ENCODE data around the gene HOXA3. TPM values are rescaled to one million over a fixed set of nuclear protein-coding genes. Genes with fewer than 3 reads are reported as not detected.

Gene HOXA3
- total and polyA plus RNA-seq, 2 experiments from 2014 or later, result 0.83 to 4.1 TPM

DNA sequence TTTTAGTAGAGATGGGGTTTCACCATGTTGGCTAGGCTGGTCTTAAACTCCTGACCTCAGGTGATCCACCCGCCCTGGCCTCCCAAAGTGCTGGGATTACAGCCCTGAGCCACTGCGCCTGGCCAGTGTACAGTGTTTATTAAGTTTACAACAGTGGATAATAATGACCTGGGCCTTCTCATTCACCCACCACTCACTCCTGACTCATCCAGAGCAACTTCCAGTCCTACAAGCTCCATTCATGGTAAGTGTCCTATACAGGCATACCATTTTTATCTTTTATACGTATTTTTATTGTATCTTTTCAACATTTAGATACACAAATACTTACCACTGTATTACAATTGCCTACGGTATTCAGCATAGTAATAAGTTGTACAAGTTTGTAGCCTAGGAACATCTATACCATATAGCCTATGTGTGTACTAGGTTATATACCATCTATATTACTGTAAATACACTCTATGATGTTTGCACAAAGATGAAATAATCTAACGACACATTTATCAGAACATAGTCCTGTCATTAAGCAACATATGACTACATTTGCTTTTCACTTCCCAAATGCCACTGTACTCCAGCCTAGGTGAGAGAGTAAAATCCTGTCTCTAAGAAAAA, 73.7 kb downstream of the HOXA3 start:
- TF ChIP-seq, protein P1, sequence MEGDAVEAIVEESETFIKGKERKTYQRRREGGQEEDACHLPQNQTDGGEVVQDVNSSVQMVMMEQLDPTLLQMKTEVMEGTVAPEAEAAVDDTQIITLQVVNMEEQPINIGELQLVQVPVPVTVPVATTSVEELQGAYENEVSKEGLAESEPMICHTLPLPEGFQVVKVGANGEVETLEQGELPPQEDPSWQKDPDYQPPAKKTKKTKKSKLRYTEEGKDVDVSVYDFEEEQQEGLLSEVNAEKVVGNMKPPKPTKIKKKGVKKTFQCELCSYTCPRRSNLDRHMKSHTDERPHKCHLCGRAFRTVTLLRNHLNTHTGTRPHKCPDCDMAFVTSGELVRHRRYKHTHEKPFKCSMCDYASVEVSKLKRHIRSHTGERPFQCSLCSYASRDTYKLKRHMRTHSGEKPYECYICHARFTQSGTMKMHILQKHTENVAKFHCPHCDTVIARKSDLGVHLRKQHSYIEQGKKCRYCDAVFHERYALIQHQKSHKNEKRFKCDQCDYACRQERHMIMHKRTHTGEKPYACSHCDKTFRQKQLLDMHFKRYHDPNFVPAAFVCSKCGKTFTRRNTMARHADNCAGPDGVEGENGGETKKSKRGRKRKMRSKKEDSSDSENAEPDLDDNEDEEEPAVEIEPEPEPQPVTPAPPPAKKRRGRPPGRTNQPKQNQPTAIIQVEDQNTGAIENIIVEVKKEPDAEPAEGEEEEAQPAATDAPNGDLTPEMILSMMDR (IDR thresholded peaks at IDR 0.05; ENCODE audit: poor library complexity), result no peak

DNA sequence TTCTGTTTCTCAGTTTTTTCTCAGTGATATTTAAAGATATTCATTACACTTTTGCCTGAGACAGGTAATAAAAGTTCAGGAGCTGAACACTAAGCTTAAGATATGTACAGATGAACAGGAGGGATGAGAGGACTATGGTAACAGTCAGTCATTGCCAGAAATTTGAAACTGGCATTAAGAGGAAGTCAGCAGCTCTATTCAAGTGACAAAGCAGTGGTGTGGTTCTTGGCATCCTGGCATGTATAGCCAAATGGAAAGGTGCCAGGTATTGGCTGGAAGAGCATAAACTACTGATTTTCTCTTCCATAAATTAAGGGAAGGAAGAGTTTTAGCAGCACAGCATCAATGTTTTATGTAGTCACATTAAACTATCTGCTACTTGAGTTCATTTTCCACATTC, 79.3 kb downstream of the HOXA3 start:
- no peak for DNase-seq (ENCODE audit: low spot score)
- no peaks in the 10 kb centered on the region for H4K20me1 ChIP-seq (ENCODE audit: insufficient read depth, poor library complexity, severe bottlenecking)
- H3K79me2 ChIP-seq, result no peaks in the 10 kb centered on the region
- H3K27ac ChIP-seq, result no peak overlapping the region
- H3K4me3 ChIP-seq, result no peak overlapping the region
- no peaks in the 10 kb centered on the region for H3K9me3 ChIP-seq (ENCODE audit: low read depth)
- H3K4me1 ChIP-seq (ENCODE audit: insufficient read depth), result no peaks in the 10 kb centered on the region
- H3K4me2 ChIP-seq, result no peak overlapping the region
- no peaks in the 10 kb centered on the region for H3K9me2 ChIP-seq (replicated peaks; ENCODE audit: insufficient read depth)
- H3K36me3 ChIP-seq (replicated peaks; ENCODE audit: insufficient read depth, low read depth), result no peaks in the 10 kb centered on the region
- no peaks in the 10 kb centered on the region for H3K27me3 ChIP-seq
- H2AFZ ChIP-seq, result no peak overlapping the region
- no peak for TF ChIP-seq EZH2 (IDR thresholded peaks at IDR 0.05; ENCODE audit: borderline replicate concordance)
- no peak for TF ChIP-seq EZH2phosphoT487 (IDR thresholded peaks at IDR 0.05; ENCODE audit: low read depth, severe bottlenecking, unreplicated experiment)
- TF ChIP-seq, protein P1 (IDR thresholded peaks at IDR 0.05; ENCODE audit: poor library complexity), result no peak

More for the DNA sequence above, 73.7 kb downstream of the HOXA3 start:
- Histone ChIP-seq H3K27me3 (no peaks in the 10 kb centered on the region), H3K9me2 (replicated peaks; ENCODE audit: insufficient read depth) (no peaks in the 10 kb centered on the region), H3K4me1 (ENCODE audit: insufficient read depth) (no peaks in the 10 kb centered on the region), H3K36me3 (replicated peaks; ENCODE audit: insufficient read depth, low read depth) (no peaks in the 10 kb centered on the region), H4K20me1 (ENCODE audit: insufficient read depth, poor library complexity, severe bottlenecking) (no peaks in the 10 kb centered on the region), H3K79me2 (no peaks in the 10 kb centered on the region), H3K4me3 (no peak overlapping the region), H3K9me3 (ENCODE audit: low read depth) (no peaks in the 10 kb centered on the region), H3K27ac (no peak overlapping the region), H2AFZ (no peak overlapping the region), H3K4me2 (no peak overlapping the region)
- no peak for DNase-seq (ENCODE audit: low spot score)
- whole genome bisulfite sequencing (ENCODE audit: low lambda C conversion rate, missing lambda C conversion rate), result 85% methylated on average over 5 of the region's 5 CpGs

DNA sequence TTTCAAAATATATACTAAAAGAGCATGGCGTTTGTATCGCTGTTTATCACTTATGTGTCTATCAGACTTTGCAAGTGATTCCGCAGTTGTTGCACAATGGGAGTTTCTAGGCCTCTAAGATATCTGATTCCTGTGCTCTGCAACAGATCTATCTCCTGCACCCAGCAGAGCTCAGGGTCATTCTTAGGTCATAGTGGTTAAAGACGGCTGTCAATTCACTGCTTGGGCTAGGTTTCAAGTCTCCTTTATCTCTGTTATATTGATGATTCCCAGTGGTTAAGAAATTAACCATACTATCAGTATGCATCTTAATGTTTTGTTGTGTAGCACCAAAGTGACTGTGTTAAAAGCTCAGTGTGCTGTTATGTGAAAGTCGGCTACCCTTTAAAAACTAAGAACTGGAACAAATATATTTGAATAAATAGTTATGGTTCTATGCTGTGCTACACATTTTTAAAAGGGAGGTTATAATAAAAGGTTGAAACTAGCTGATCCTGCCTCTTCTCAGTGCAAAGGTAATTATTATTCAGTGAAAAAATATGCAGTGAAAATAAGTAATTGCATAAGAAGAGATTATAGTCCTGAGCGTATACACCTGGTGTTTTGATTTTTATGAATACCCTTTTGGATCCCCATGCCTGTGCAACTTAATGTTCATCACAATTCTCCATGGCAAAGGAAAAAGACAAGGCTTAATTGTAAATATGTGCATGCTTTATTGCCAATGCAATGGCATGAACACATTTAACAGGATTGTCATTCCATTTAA, 80.6 kb downstream of the HOXA3 start:
- TF ChIP-seq EZH2phosphoT487 (IDR thresholded peaks at IDR 0.05; ENCODE audit: low read depth, severe bottlenecking, unreplicated experiment) (no peak), EZH2 (IDR thresholded peaks at IDR 0.05; ENCODE audit: borderline replicate concordance) (no peak)
- TF ChIP-seq, protein P1 (IDR thresholded peaks at IDR 0.05; ENCODE audit: poor library complexity), result no peak
- DNase-seq (ENCODE audit: low spot score), result no peak
- no peak overlapping the region for H2AFZ ChIP-seq

More for the DNA sequence above, 80.6 kb downstream of the HOXA3 start:
- H3K36me3 ChIP-seq (replicated peaks; ENCODE audit: insufficient read depth, low read depth), result no peaks in the 10 kb centered on the region
- no peaks in the 10 kb centered on the region for H3K9me2 ChIP-seq (replicated peaks; ENCODE audit: insufficient read depth)
- H3K27ac ChIP-seq, result no peak overlapping the region
- 37% methylated on average over 6 of the region's 6 CpGs for WGBS (ENCODE audit: low lambda C conversion rate, missing lambda C conversion rate)
- no peaks in the 10 kb centered on the region for H3K79me2 ChIP-seq
- no peaks in the 10 kb centered on the region for H3K4me1 ChIP-seq (ENCODE audit: insufficient read depth)
- no peaks in the 10 kb centered on the region for H3K27me3 ChIP-seq
- H3K4me2 ChIP-seq, result no peak overlapping the region
- no peak overlapping the region for H3K4me3 ChIP-seq
- no peaks in the 10 kb centered on the region for H3K9me3 ChIP-seq (ENCODE audit: low read depth)
- H4K20me1 ChIP-seq (ENCODE audit: insufficient read depth, poor library complexity, severe bottlenecking), result no peaks in the 10 kb centered on the region

Measured in hepatocyte (in vitro differentiated cells).